IPS-20b (cell line): ENCODE data around the gene AGK.
A peak's percentile ranks its signal among the peaks of the same experiment; 100 is the strongest.
"Not testable (repeated sequence)": the region's sequence is repeated elsewhere in the genome, so short reads cannot be mapped to it uniquely, and the experiment has no call there.

Experiments used
- H3K27ac ChIP-seq: one replicate; pipeline ENCODE4 v1.5.1; 2013; ENCODE audit warnings: low read length
- H3K27me3 ChIP-seq: 2 replicates; pipeline ENCODE4 v1.6.1; 2013; ENCODE audit warnings: mild to moderate bottlenecking, low read length, inconsistent platforms; ENCODE audit not compliant: insufficient read depth
- H3K36me3 ChIP-seq: 2 replicates; pipeline ENCODE4 v1.6.1; 2013; ENCODE audit warnings: low read depth, mild to moderate bottlenecking, inconsistent platforms, low read length, moderate library complexity; ENCODE audit not compliant: insufficient read depth
- H3K4me1 ChIP-seq: 2 replicates; pipeline ENCODE4 v1.6.1; 2013; ENCODE audit warnings: mild to moderate bottlenecking, control low read depth, inconsistent platforms, low read length, moderate library complexity; ENCODE audit not compliant: insufficient read depth
- H3K4me3 ChIP-seq: 2 replicates; pipeline ENCODE4 v1.5.1; 2013; ENCODE audit warnings: mild to moderate bottlenecking, low read length, inconsistent platforms
- H3K9ac ChIP-seq: 2 replicates; pipeline ENCODE4 v1.6.1; 2013; ENCODE audit warnings: low read depth, mild to moderate bottlenecking, inconsistent platforms, low read length, moderate library complexity
- H3K9me3 ChIP-seq: 2 replicates; pipeline ENCODE4 v1.6.1; 2013; ENCODE audit warnings: mild to moderate bottlenecking, low read depth, low read length, inconsistent platforms; ENCODE audit not compliant: insufficient read depth

Gene AGK

DNA sequence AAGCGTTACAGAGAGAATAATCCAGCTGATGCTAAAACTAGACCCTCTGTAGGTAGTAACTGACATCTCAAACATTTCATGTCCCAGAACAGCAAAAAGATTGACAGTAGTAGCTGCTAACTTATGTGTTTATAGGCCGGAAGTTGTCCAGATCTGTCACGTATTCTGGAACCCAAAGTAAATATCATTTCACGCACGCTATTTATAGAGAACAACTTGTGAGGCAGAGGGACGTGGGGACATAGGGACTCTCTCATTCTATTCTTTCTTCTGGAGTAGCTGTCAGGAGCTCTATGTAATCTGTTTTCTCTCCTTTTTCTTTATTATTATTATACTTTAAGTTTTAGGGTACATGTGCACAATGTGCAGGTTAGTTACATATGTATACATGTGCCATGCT lies 22.3 kb downstream of the AGK start:
- Histone ChIP-seq H3K4me1 (peaks cover 4% of the 10 kb centered on the region; the same call in 1 of the 2 replicates), H3K9ac (no peak overlapping the region), H3K27ac (no peak overlapping the region), H3K36me3 (peaks cover 13% of the 10 kb centered on the region), H3K27me3 (no peaks in the 10 kb centered on the region), H3K9me3 (peaks cover 15% of the 10 kb centered on the region), H3K4me3 (no peak overlapping the region)

DNA sequence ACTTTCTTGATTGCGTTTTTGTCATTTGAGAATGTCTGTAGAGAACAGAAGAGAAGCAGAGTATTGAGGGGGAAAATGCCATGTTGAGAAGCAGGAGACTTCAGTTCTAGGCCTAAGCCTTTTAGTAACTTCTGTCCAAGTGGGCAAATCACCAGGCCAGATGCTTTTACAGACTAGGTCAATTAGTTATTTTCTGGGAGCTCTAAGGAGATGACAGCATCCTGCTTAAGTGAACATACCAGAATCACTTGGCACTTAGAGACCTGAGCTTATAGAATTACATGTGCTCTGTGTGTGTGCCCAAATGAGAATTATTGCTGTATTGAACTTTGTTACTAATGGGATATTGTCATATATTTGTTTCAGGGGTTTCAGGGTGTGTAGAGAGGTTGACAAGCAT lies 24.0 kb downstream of the AGK start:
- peaks cover 22% of the 10 kb centered on the region for H3K9me3 ChIP-seq
- no peak overlapping the region for H3K27ac ChIP-seq
- no peak overlapping the region for H3K4me3 ChIP-seq
- peaks cover 4% of the 10 kb centered on the region; the same call in 1 of the 2 replicates for H3K4me1 ChIP-seq
- H3K9ac ChIP-seq: no peak overlapping the region
- no peaks in the 10 kb centered on the region for H3K27me3 ChIP-seq
- H3K36me3 ChIP-seq: peaks cover 9% of the 10 kb centered on the region

DNA sequence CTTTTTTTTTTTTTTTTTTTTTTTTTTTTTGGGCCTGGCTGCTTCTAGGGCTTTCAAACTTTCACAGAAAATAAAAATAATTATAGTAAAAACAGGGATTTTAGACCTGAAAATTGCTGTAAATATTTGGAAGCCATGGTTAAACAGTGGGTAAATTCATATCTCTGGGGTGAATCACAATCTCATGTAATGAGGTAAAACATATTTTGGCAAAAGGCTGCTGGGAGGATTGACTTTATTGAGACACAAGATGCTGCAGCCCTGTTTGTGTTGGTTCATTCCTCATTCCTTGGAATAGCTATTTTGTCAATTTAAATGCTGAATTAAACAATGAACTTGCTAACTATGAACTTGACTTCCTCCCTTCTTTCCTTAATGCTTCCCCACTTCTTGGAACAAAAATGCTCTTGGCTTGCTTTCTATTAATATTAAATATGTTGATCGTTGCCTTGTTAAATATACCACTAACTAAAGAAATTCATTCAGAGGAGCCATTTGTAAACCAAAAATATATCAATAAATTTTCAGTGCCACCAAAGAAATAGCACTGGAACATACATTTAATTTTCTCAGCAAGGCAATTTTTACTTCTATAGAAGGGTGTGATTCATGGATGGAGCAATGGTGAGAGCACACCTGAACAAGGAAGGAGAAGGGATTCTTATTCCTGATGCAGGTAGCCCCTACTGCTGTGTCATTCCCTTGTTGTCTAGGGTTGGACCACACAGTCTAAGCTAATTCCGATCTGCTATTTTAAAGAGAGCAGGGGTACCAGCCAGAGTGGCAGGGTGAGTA lies 24.6 kb downstream of the AGK start:
- Histone ChIP-seq H3K36me3 (peaks cover 9% of the 10 kb centered on the region), H3K27ac (no peak overlapping the region), H3K9me3 (peaks cover 25% of the 10 kb centered on the region), H3K27me3 (no peaks in the 10 kb centered on the region), H3K9ac (no peak overlapping the region), H3K4me3 (peak overlapping the region; percentile 28; the same call in 1 of the 2 replicates), H3K4me1 (peaks cover 4% of the 10 kb centered on the region; the same call in 1 of the 2 replicates)

DNA sequence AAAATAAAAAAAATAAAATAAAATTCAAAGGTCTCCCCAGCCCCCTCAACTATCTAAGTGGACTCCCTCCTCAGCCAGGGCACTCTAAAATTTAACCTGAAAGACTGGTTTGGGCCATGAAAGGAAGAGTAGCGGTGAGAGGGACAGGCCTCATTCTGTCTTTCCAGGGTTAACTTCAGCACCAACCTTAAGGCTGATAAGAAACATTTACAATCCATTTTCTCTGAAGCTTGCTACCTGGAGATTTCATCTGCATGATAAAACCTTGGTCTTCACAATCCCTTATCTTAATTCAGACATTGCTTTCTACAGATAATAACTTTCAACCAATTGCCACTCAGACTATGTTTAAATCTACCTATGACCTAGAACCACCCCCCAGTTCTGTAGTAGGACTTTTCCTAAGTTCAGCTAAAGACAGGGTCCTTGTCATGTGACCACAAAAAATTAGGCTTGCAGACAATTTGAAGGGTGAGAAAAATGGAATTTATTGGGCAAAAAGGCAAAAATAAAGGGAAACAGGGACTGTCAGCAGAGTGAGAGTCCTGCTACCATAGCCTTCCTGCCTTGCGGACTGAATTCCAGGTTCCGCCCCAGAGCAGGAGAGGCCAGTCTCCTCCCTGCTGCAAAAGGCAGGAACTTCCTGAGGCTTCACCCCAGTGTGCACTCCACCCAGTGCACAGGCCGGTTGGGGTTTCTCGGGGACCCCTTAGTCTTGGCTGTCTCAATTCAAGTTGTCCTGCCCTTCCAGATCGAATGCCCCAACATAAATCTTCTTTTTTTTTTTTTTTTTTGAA lies 26.0 kb downstream of the AGK start:
- Histone ChIP-seq H3K9me3 (peaks cover 25% of the 10 kb centered on the region), H3K4me3 (no peak overlapping the region), H3K9ac (peak overlapping the region; percentile 41; the same call in 1 of the 2 replicates), H3K4me1 (peaks cover 4% of the 10 kb centered on the region; the same call in 1 of the 2 replicates), H3K27ac (peak overlapping the region; percentile 47), H3K27me3 (no peaks in the 10 kb centered on the region), H3K36me3 (peaks cover 9% of the 10 kb centered on the region)

DNA sequence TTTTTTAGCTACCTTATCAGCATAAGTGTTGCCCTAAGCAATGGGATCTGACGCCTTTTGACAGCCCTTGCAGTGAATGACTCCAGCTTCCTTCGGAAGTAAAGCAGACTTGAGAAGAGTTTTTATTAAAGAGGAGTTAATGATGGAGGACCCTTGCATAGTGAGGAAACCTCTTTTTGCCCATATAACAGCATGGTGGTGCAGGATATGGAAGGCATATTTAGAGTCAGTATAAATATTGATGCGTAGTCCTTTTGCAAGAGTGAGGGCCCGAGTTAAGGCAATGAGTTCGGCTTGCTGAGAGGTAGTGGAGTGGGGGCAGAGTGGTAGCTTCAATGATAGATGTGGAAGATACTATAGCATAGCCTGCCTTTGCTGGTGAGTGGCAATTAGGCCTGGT lies 28.7 kb downstream of the AGK start:
- peaks cover 11% of the 10 kb centered on the region; the same call in 1 of the 2 replicates for H3K4me1 ChIP-seq
- not testable (repeated sequence) for H3K4me3 ChIP-seq, H3K27me3 ChIP-seq, H3K27ac ChIP-seq, H3K36me3 ChIP-seq, H3K9ac ChIP-seq
- peaks cover 25% of the 10 kb centered on the region for H3K9me3 ChIP-seq

DNA sequence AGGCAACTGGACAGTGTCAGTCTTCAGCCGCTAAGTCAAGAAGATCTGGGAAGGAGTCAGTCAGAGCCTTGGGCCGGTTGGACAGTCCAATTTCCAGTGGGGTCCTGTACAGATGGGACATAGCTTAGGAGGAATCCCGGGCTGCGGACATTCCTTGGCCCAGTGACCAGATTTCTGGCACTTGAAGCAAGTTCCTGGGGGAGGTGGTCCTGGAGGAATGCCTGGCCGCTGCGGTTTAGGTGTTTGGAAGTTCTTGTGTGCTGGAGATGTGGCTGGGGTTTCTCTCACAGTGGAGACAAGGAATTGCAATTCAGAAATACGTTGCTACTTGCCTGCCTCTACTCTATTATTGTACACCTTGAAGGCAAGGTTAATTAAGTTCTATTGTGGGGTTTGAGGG lies 30.9 kb downstream of the AGK start:
- H3K9ac ChIP-seq, H3K36me3 ChIP-seq, H3K27ac ChIP-seq, H3K27me3 ChIP-seq, H3K4me3 ChIP-seq: not testable (repeated sequence)
- H3K4me1 ChIP-seq: peaks cover 31% of the 10 kb centered on the region
- H3K9me3 ChIP-seq: peaks cover 11% of the 10 kb centered on the region

DNA sequence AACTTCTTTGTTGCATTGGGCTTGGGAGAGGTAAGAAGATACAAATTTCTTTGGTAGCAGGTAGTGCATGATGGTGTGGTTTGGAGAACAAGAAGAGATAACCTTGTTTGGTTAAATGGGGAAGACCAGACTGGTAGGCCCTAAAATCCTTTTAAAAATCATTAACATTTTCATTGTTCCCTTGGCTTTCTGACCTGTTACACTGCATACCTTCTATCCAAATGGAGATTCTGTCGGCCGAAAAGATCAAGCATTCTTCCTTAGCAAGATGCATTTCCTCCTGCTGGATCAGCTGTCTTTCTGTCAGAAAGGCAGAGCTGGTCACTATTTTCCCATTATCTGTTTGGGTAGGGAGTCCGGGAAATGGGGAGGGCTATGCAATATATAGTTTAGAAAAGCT lies 33.7 kb downstream of the AGK start:
- Histone ChIP-seq H3K9ac (peak overlapping the region; percentile 69; the same call in 1 of the 2 replicates), H3K36me3 (no peaks in the 10 kb centered on the region; the same call in 1 of the 2 replicates), H3K4me3 (peak overlapping the region; percentile 44; the same call in 1 of the 2 replicates), H3K4me1 (peaks cover 27% of the 10 kb centered on the region), H3K27ac (peak overlapping the region; percentile 92), H3K27me3 (no peaks in the 10 kb centered on the region), H3K9me3 (peaks cover 4% of the 10 kb centered on the region; the same call in 1 of the 2 replicates)

DNA sequence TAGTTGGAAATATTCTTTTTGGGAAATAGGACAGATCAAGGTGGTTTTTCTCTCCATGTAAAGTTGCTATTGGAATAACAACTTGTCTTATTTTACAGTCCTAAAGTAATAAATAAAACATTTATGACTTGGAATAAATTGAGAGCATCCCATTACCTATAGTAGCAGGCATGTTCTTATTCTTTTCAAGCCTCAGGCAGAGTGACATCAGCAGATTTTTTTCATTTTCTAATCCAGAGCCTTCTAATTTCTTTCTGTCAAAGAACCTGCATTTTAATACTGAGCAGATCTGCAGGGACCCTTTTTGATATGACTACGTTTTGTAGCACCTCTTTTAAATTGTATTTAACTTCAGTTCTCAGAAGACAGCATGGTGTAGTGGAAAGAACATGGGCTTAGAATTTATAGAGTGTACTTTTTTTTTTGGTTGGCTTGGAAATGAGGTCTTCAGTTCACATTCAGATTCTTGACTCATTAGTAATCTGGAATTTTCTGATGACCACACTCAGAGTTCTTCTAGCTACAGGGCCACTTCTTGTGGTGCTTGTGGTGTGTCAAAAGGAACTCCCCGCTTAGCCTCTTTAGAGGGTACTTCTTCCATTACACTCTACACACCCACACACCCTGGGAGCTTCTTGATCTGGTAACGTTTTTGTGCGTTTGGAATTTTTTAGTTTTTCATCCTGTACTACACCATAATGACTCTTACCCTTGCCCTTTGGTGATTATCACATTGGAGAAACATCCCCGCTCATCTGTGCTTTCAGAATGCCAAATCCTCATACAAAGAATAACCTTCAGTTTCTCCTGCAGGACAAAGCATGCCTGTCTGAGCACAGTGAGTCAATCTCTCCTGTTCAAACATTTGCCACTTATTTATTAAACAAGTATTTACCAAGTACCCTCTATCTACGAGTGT lies 34.6 kb downstream of the AGK start:
- peaks cover 27% of the 10 kb centered on the region for H3K4me1 ChIP-seq
- H3K9me3 ChIP-seq: peaks cover under 1% of the 10 kb centered on the region; the same call in 1 of the 2 replicates
- H3K9ac ChIP-seq: peak overlapping the region; percentile 69; the same call in 1 of the 2 replicates
- H3K4me3 ChIP-seq: peak overlapping the region; percentile 42; the same call in 1 of the 2 replicates
- no peaks in the 10 kb centered on the region for H3K27me3 ChIP-seq
- no peaks in the 10 kb centered on the region; the same call in 1 of the 2 replicates for H3K36me3 ChIP-seq
- H3K27ac ChIP-seq: peak overlapping the region; percentile 92

DNA sequence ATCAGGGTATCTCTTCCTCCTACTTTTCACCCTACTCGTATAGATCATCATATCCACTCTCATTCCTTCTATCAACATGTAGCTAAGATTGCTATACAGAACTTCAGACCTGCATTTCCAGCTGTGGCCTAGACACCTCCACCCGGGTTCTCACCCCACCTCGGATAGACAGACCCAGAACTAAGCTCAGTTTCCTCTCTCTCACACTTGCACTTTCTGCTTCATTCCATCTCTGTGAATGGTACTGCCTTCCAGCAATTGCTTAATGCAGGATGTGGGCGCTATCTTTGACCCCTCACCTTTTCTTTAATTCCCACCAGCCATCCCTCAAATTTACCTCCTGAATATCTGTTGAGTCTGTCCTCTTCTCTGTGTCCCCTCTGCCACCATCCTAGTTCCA lies 35.7 kb downstream of the AGK start:
- Histone ChIP-seq H3K9ac (peak overlapping the region; percentile 25; the same call in 1 of the 2 replicates), H3K27me3 (no peaks in the 10 kb centered on the region), H3K4me3 (no peak overlapping the region), H3K36me3 (no peaks in the 10 kb centered on the region; the same call in 1 of the 2 replicates), H3K4me1 (peaks cover 31% of the 10 kb centered on the region), H3K9me3 (no peaks in the 10 kb centered on the region; the same call in 1 of the 2 replicates), H3K27ac (peak overlapping the region; percentile 92)

DNA sequence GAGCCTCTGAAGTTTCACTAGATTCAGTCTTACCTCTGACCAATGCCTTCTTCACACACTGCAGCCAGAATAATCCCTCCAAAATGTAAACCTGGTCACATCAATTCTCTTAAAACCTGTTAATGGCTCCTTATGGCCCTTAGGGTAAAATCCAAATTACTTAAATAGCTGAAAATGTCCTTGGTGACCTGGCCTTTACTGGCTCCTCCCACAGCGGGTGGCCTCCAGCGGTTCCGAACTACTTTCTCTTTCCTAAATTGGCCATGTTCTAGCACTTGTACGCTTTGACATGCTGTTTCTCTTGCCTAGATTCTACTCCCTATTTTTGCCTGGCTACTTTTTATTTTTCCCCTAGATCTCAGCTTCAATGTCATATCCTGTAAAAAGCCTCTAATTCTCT lies 36.1 kb downstream of the AGK start:
- H3K4me3 ChIP-seq: no peak overlapping the region
- peaks cover 31% of the 10 kb centered on the region for H3K4me1 ChIP-seq
- H3K27me3 ChIP-seq: no peaks in the 10 kb centered on the region
- no peak overlapping the region for H3K27ac ChIP-seq
- peak overlapping the region; percentile 25; the same call in 1 of the 2 replicates for H3K9ac ChIP-seq
- H3K9me3 ChIP-seq: no peaks in the 10 kb centered on the region; the same call in 1 of the 2 replicates
- no peaks in the 10 kb centered on the region for H3K36me3 ChIP-seq

DNA sequence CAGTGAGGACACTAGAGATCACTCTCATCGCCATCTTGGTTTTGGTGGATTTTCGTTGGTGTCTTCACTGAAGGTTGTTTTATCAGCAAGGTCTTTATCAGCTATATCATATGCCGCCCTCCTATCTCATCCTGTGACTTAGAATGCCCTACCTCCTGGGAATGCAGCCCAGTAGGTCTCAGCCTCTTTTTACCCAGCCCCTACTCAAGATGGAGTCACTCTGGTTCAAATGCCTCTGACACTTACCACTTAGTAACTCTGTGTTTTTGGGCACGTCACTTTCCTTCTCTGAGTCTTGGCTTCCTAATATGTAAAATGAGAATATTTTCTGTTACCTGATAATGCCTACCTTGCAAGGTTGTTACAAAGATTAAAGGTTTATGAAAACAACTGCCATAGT lies 37.7 kb downstream of the AGK start:
- H3K27ac ChIP-seq: no peak overlapping the region
- H3K4me1 ChIP-seq: peaks cover 31% of the 10 kb centered on the region
- no peak overlapping the region for H3K9ac ChIP-seq
- H3K36me3 ChIP-seq: peaks cover 11% of the 10 kb centered on the region
- no peaks in the 10 kb centered on the region for H3K9me3 ChIP-seq
- H3K27me3 ChIP-seq: no peaks in the 10 kb centered on the region
- H3K4me3 ChIP-seq: no peak overlapping the region
